T-helper 17 cell (primary cell): Measurements from ENCODE around the gene FKBP15. TPM values are rescaled to one million over a fixed set of nuclear protein-coding genes. Genes with fewer than 3 reads are reported as not detected.

Source experiments
- ATAC-seq: fragments of 150-1000 bp; cut with Tn5 transposase; 2 replicates; pipeline ENCODE4 v1.10.0; 2021; ENCODE audit warnings: mild to moderate bottlenecking, moderate library complexity
- DNase-seq, 3 donors: peaks; one replicate each; pipeline versions ENCODE4 v3.0.0 to v3.0.0-alpha.2; 2020 to 2021
- H3K9me3 ChIP-seq: one replicate; pipeline ENCODE4 v1.7.0; 2013; ENCODE audit warnings: low read length, mild to moderate bottlenecking; ENCODE audit not compliant: control insufficient read depth, poor library complexity, severe bottlenecking
- H3K27ac Mint-ChIP-seq: one replicate; pipeline ENCODE4 v1.8.0; 2022; ENCODE audit warnings: mild to moderate bottlenecking, moderate library complexity, mixed read lengths
- H3K27me3 Mint-ChIP-seq: one replicate; pipeline ENCODE4 v1.8.0; 2022; ENCODE audit warnings: mixed read lengths
- H3K36me3 Mint-ChIP-seq: one replicate; pipeline ENCODE4 v1.8.0; 2022; ENCODE audit warnings: low read depth, mixed read lengths
- H3K4me1 Mint-ChIP-seq: one replicate; pipeline ENCODE4 v1.8.0; 2022; ENCODE audit warnings: mild to moderate bottlenecking, mixed read lengths
- H3K4me3 Mint-ChIP-seq: one replicate; pipeline ENCODE4 v1.8.0; 2022; ENCODE audit warnings: mild to moderate bottlenecking, moderate library complexity, mixed read lengths
- total RNA-seq, 4 donors: library from RNA in 2 of 4; stranded (reverse) in 2 of 4; gene quantifications; one replicate each; pipeline ENCODE4 v1.2.3 and lab custom pipeline; 2022 to 2026

The FKBP15 gene, protein sequence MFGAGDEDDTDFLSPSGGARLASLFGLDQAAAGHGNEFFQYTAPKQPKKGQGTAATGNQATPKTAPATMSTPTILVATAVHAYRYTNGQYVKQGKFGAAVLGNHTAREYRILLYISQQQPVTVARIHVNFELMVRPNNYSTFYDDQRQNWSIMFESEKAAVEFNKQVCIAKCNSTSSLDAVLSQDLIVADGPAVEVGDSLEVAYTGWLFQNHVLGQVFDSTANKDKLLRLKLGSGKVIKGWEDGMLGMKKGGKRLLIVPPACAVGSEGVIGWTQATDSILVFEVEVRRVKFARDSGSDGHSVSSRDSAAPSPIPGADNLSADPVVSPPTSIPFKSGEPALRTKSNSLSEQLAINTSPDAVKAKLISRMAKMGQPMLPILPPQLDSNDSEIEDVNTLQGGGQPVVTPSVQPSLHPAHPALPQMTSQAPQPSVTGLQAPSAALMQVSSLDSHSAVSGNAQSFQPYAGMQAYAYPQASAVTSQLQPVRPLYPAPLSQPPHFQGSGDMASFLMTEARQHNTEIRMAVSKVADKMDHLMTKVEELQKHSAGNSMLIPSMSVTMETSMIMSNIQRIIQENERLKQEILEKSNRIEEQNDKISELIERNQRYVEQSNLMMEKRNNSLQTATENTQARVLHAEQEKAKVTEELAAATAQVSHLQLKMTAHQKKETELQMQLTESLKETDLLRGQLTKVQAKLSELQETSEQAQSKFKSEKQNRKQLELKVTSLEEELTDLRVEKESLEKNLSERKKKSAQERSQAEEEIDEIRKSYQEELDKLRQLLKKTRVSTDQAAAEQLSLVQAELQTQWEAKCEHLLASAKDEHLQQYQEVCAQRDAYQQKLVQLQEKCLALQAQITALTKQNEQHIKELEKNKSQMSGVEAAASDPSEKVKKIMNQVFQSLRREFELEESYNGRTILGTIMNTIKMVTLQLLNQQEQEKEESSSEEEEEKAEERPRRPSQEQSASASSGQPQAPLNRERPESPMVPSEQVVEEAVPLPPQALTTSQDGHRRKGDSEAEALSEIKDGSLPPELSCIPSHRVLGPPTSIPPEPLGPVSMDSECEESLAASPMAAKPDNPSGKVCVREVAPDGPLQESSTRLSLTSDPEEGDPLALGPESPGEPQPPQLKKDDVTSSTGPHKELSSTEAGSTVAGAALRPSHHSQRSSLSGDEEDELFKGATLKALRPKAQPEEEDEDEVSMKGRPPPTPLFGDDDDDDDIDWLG
- total RNA-seq (10 to 100 TPM; 19.3 to 24.0 TPM), total RNA-seq (lab: John Stamatoyannopoulos, UW) (64.6 to 84.6 reads per million in 2 donors)

DNA sequence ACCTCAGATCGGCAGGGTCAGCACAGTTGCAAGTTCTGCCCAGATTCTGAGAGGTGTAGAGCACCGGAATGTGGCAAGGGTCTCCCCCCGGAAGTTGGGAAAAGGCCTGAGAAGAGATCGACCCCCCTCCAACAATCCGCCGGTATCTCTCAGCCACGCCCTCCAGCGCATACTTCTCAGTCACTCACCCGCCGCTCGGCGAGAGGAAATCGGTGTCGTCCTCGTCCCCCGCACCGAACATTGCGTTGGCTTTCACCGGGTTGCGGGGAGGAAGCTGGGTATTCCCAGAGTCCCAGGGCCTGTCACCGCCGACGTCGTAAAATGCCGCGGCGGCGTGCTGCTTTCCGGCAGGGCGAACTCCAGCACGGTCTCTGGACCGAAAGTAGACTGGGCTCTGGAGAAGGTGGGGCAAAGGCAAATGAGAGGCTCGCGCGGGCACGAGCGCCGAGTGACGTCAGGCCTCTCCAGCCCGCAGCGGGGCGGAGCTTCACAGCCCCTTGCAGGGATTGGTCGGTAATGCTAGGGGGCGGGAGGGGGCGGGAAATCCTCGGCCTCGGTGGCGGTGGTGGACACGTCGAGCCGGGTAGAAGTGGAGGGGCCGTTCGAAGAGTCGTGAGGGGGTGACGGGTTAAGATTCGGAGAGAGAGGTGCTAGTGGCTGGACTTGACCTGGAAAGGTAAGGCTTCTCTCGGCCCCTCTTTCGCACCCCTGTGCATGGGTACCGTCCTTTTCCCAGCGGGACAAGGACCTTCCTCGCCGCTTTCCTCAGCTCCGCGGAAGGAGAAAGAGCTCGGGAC lies at the start of gene FKBP15, which contains the start of gene SLC31A1:
Gene FKBP15 (minus strand): TSS at position 275 of the 797 bp plus-strand sequence. CDS start 34 bp downstream, at position 241.
Gene SLC31A1 (plus strand): TSS at position 542 of the 797 bp plus-strand sequence. CDS start 34,605 bp downstream, outside the sequence.
- H3K27me3 Mint-ChIP-seq, result no peaks in the 10 kb centered on the region
- H3K27ac Mint-ChIP-seq, result peak within 1 kb of the TSS; percentile 90
- H3K36me3 Mint-ChIP-seq, result no peaks in the 10 kb centered on the region
- no peaks in the 10 kb centered on the region for H3K9me3 ChIP-seq
- H3K4me1 Mint-ChIP-seq, result peaks cover 26% of the 10 kb centered on the region
- ATAC-seq, result peak; percentile 98
- peak; percentile 92 to 97 (median 93) for DNase-seq
- peak within 1 kb of the TSS; percentile 96 for H3K4me3 Mint-ChIP-seq

DNA sequence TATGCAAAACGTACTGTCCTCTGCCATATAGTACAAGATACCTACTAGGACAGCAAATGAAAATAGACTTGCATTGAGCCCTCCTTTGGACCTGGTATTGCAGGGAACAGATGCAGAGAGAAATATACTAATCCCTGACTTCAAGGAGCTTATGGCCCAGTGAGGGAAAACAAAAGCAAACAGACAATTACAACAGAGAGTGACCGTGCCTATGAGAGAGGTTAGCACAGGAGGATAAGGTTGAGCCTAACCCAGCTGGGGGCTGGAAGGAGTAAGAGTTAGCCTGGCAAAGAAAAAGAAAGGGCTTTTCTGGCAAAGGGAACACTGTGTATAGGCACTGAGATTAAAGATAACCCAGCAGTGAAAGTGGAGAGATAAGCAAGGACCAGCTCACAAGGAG lies 48.8 kb upstream of the FKBP15 start:
- no peak for ATAC-seq
- no peak for DNase-seq
- H3K4me3 Mint-ChIP-seq, result no peak overlapping the region
- no peaks in the 10 kb centered on the region for H3K27me3 Mint-ChIP-seq
- H3K9me3 ChIP-seq, result no peaks in the 10 kb centered on the region
- H3K36me3 Mint-ChIP-seq, result peaks cover 13% of the 10 kb centered on the region
- H3K27ac Mint-ChIP-seq, result peak overlapping the region; percentile 60
- peaks cover 24% of the 10 kb centered on the region for H3K4me1 Mint-ChIP-seq

DNA sequence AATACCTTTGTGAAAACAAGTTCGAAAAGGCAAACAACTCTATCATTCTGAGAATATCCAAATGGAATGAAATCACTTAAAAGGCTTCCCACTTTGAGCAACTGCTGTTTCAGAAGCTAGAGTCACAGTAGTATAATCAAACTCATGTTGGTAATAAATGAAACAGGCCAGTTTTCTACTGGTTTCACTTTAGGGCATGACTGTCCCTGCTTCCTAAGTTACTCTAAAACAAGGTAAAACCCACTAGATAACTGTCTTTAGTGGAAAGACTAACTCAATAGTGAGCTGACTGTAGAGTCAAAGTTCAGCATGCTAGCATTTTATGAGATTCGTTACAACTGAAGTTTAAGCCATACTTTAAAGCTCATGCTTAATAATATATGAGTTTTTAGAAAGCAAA lies 48.3 kb upstream of the FKBP15 start:
- peaks cover 13% of the 10 kb centered on the region for H3K36me3 Mint-ChIP-seq
- ATAC-seq (no peak), DNase-seq (no peak)
- no peaks in the 10 kb centered on the region for H3K9me3 ChIP-seq
- peaks cover 24% of the 10 kb centered on the region for H3K4me1 Mint-ChIP-seq
- peak overlapping the region; percentile 60 for H3K27ac Mint-ChIP-seq
- no peaks in the 10 kb centered on the region for H3K27me3 Mint-ChIP-seq
- no peak overlapping the region for H3K4me3 Mint-ChIP-seq

DNA sequence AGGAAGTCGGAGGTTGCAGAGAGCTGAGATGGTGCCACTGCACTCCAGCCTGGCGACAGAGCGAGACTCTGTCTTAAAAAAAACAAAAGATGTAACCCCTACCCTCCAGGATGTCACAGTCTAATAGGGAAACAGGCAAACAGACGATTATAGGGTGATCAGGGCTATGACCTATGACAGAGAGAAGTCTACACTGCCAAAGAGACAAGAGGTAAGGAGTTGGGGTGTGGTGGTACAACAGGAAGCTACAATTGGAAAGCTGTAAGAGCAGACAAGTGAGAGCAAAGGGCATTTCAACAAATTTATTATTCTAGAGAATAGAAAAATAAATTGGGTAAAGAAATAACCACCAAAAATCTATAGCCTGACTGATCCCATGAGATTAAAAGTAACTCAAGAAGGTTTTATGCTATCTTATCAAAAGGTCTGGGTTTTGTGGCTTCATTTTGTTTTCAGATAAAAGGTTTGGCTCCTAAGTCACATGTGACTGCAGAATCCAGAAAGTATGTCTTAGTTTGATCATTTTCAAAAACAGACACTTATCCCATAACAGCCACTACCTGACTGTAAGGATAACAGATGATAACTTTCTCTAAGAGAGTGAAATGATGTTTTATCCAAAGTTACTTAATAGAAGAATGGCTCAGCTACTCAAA lies 47.0 kb upstream of the FKBP15 start:
- peaks cover 16% of the 10 kb centered on the region for H3K4me1 Mint-ChIP-seq
- ATAC-seq (no peak), DNase-seq (no peak)
- no peak overlapping the region for H3K27ac Mint-ChIP-seq
- H3K36me3 Mint-ChIP-seq, result peaks cover 13% of the 10 kb centered on the region
- no peaks in the 10 kb centered on the region for H3K27me3 Mint-ChIP-seq
- no peaks in the 10 kb centered on the region for H3K9me3 ChIP-seq
- no peak overlapping the region for H3K4me3 Mint-ChIP-seq

DNA sequence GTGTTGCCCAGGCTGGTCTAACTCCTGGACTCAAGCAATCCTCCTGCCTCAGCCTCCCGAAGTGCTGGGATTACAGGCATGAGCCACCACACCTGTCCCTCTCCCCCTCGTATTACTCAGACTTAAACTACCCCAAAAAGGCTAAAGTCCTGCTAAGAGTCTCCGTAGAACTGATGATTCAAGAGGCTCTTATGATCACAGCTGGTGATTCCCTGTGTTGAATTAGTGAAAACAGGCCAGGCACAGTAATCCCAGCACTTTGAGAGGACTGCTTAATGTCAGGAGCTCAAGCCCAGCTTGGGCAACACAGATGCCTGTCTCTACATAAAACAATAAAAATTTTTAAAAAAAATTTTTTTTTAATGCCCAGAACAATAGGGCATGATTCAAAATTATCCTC lies 45.1 kb upstream of the FKBP15 start:
- DNase-seq (no peak), ATAC-seq (no peak)
- H3K27ac Mint-ChIP-seq, result no peak overlapping the region
- H3K27me3 Mint-ChIP-seq, result no peaks in the 10 kb centered on the region
- no peak overlapping the region for H3K4me3 Mint-ChIP-seq
- H3K9me3 ChIP-seq, result no peaks in the 10 kb centered on the region
- H3K36me3 Mint-ChIP-seq, result peaks cover 11% of the 10 kb centered on the region
- peaks cover 12% of the 10 kb centered on the region for H3K4me1 Mint-ChIP-seq

DNA sequence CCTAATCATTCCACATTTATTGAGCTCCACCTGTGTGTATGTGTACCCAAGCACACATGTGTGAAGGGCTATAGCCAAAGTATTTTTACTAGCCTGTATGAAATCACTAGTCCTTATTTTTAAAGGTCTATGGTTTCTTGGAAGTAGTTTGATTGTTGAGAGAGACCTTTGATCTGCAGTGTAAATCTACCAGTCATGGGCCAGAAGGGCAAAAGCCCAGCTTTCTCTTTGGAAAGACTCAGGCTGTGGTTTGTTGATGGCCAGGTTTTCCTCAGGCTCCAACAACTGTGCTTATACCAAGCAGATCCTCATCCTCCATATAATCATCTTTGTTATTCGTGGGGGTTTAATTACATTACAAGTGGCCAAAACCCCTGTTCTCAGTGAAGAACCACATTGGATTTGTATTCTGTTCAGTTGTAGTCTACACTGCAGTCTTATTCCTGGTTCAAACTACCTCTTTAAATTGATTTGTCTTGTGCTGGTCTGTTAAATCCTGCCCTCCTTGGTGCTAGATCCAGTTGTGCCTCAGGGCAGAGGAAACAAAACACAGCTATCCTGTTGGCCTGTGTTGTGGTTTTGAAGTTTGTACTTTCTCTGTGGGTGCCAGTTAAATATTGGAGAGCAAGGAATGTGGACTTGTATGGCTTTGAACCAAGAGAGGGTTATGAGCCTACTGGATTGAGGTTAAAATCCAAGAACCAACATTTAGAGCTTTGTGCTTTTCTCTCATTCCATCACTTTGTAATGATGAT lies 41.0 kb upstream of the FKBP15 start:
- DNase-seq, result no peak
- Mint-ChIP-seq H3K27ac (no peak overlapping the region), H3K36me3 (no peaks in the 10 kb centered on the region), H3K27me3 (no peaks in the 10 kb centered on the region), H3K4me3 (no peak overlapping the region), H3K4me1 (no peaks in the 10 kb centered on the region)
- ATAC-seq, result no peak
- H3K9me3 ChIP-seq, result no peaks in the 10 kb centered on the region

DNA sequence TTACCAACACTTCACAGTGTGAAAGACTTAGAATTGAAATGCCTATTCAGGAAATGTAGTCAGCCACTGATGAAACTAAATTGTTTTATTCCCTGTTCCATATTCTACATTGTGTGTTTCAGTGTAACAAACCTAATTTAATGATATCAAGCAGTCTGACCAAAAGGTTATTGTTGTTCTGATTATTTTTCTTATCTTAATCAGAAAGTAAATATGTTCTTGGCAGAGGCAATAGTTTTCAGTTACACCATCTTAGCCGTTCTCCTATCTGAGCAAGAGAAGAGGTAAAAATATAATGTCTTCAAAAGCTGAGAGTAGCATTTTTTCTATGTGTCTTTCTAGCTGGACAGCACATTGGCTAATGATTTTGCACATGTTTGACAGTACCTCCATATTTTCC lies 37.2 kb upstream of the FKBP15 start:
- ATAC-seq (no peak), DNase-seq (no peak)
- H3K4me1 Mint-ChIP-seq, result no peaks in the 10 kb centered on the region
- no peak overlapping the region for H3K27ac Mint-ChIP-seq
- no peaks in the 10 kb centered on the region for H3K9me3 ChIP-seq
- no peaks in the 10 kb centered on the region for H3K27me3 Mint-ChIP-seq
- H3K36me3 Mint-ChIP-seq, result no peaks in the 10 kb centered on the region
- no peak overlapping the region for H3K4me3 Mint-ChIP-seq

DNA sequence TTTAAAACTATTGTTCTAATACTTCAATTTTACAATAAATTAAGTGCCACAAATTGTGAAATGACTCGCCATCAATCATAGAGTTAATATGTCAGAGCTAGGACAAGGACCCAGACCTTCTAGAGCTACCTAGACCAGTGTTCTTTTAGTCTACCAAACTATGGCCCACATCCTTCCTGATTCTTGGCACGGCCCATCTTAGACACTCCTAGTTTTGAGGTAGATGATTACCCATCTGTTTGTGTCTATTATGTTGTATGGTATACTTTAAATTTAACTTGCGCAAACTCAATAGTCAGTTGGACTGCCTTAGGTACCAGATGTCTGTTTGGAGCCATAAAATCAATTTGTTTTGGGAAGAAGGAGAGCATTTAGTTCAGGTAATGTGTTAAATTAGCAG lies 36.8 kb upstream of the FKBP15 start:
- no peak overlapping the region for H3K27ac Mint-ChIP-seq
- DNase-seq (no peak), ATAC-seq (no peak)
- H3K4me1 Mint-ChIP-seq, result no peaks in the 10 kb centered on the region
- H3K9me3 ChIP-seq, result no peaks in the 10 kb centered on the region
- no peaks in the 10 kb centered on the region for H3K27me3 Mint-ChIP-seq
- H3K4me3 Mint-ChIP-seq, result no peak overlapping the region
- H3K36me3 Mint-ChIP-seq, result no peaks in the 10 kb centered on the region

DNA sequence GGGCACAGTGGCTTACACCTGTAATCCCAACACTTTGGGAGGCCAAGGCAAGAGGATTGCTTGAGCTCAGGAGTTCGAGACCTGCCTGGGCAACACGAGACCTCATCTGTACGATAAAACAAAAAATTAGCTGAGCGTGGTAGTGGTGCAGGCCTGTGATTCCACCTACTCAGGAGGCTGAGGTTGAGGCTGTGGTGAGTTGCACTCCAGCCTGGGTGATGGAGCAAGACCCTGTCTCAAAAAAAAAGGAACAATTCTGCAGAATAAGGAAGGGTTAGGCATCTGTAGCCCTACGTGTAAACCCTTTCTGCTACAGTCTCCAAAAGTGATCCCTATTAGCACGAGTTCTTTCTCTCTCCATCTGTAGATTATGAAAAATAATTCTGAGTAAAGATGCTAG lies 34.4 kb upstream of the FKBP15 start:
- Mint-ChIP-seq H3K27ac (no peak overlapping the region), H3K4me3 (no peak overlapping the region), H3K27me3 (no peaks in the 10 kb centered on the region), H3K4me1 (no peaks in the 10 kb centered on the region), H3K36me3 (no peaks in the 10 kb centered on the region)
- DNase-seq, result no peak
- no peak for ATAC-seq
- no peaks in the 10 kb centered on the region for H3K9me3 ChIP-seq

DNA sequence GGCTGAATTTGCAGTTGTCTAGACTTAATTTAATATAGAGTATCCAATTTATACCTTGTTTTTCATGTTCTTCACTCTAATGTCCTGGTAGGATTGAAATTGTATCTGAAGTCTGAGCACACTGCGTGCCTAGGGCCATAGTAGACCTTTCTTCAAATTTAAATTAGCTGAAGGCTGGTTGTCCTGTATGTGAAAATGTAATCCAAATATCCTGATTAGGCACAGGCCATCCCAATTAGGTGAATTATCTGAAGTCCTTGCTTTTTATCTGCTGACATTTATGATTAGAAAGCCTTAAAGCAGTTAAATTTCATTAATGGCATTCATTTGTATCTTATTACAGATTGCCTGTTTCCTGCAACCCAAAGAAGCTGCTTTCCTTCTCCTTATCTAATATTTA lies 33.9 kb upstream of the FKBP15 start:
- no peak overlapping the region for H3K27ac Mint-ChIP-seq

DNA sequence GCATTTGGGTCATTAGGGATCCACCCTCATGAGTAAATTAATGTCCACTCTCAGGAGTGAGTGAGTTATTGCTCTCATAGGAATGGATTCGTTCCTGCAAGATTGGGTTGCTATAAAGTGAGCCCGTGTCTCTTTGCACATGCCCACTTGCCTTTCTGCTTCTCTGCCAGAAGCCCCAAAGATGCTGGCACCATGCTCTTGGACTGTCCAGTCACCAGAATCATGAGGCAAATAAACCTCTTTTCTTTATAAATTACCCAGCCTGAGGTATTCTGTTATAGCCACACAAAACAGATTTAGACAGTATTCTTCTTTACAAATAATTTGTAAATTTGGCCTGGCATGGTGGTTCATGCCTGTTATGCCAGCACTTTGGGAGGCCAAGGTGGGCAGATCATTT lies 29.7 kb upstream of the FKBP15 start:
- DNase-seq (no peak), ATAC-seq (no peak)
- Mint-ChIP-seq H3K4me1 (no peaks in the 10 kb centered on the region), H3K27ac (no peak overlapping the region), H3K4me3 (no peak overlapping the region), H3K27me3 (no peaks in the 10 kb centered on the region), H3K36me3 (no peaks in the 10 kb centered on the region)
- H3K9me3 ChIP-seq, result no peaks in the 10 kb centered on the region

More for the DNA sequence above, 33.9 kb upstream of the FKBP15 start:
- H3K27me3 Mint-ChIP-seq, result no peaks in the 10 kb centered on the region
- no peak for DNase-seq
- no peak overlapping the region for H3K4me3 Mint-ChIP-seq
- no peaks in the 10 kb centered on the region for H3K4me1 Mint-ChIP-seq
- no peak for ATAC-seq
- H3K9me3 ChIP-seq, result no peaks in the 10 kb centered on the region
- H3K36me3 Mint-ChIP-seq, result no peaks in the 10 kb centered on the region
